ENCODE results near the gene PROM1. TPM values are rescaled to one million over a fixed set of nuclear protein-coding genes. Genes with fewer than 3 reads are reported as not detected.

PROM1 gene
- total and polyA plus RNA-seq, 3 donors from 2014 or later = 24.5 to 32.9 (median 25.4) TPM

DNA sequence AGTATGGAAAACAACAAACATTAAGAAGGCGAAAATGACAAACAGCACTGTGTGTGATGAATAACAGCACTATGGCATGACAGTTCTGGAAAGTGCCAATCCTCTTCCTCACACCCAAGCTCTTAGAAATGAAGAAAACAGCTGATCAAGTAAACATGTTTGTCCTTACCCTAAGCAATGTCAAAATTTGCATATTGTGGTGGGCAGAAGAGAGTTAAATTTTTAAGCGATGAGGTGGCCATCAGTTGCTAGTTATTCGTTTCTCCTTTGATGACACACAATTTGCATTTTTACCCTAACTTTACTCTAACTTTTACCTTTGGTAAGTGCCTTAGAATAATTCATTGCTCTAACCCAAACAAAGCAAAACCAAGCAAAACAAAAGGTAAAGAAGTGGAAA is 8.8 kb downstream of the PROM1 start:
- Histone ChIP-seq H3K27ac (no peak overlapping the region), H3K4me3 (no peak overlapping the region), H3K27me3 (no peaks in the 10 kb centered on the region), H3K4me1 (no peaks in the 10 kb centered on the region), H3K9me3 (no peaks in the 10 kb centered on the region), H3K36me3 (ENCODE audit: low read depth, missing control alignments) (no peaks in the 10 kb centered on the region)
- no peak for TF ChIP-seq POLR2A (IDR thresholded peaks at IDR 0.05)
- TF ChIP-seq, protein P1, sequence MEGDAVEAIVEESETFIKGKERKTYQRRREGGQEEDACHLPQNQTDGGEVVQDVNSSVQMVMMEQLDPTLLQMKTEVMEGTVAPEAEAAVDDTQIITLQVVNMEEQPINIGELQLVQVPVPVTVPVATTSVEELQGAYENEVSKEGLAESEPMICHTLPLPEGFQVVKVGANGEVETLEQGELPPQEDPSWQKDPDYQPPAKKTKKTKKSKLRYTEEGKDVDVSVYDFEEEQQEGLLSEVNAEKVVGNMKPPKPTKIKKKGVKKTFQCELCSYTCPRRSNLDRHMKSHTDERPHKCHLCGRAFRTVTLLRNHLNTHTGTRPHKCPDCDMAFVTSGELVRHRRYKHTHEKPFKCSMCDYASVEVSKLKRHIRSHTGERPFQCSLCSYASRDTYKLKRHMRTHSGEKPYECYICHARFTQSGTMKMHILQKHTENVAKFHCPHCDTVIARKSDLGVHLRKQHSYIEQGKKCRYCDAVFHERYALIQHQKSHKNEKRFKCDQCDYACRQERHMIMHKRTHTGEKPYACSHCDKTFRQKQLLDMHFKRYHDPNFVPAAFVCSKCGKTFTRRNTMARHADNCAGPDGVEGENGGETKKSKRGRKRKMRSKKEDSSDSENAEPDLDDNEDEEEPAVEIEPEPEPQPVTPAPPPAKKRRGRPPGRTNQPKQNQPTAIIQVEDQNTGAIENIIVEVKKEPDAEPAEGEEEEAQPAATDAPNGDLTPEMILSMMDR (IDR thresholded peaks at IDR 0.05) = no peak
- intact Hi-C loops (cut with DNase I; ENCODE audit: low total_unique reads) = no loop called here
- 81 to 83% methylated on average over 3 of the region's 3 CpGs for WGBS, 2 donors
- no peak for DNase-seq

DNA sequence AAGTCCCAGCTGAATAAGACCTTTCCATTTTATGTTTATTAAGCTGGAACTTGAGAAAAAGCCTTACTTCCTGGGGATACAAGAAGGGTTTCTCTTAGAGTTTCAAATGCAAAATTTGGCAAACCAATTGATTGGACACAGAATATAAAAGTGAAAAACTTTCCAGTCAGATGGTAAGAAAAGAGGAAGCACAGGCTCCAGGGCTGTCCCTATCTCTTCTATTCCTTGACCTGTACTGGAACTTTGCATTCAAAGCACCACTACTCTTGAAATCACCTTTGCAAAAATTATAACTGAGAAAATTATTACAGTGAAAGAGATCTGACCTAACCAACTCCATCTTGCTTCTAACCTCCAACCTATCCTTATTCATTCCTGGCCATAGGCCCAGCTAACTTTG is 11.7 kb downstream of the PROM1 start:
- Histone ChIP-seq H3K4me3 (no peak overlapping the region), H3K36me3 (ENCODE audit: low read depth, missing control alignments) (no peaks in the 10 kb centered on the region), H3K27me3 (no peaks in the 10 kb centered on the region), H3K4me1 (no peaks in the 10 kb centered on the region), H3K9me3 (no peaks in the 10 kb centered on the region), H3K27ac (no peak overlapping the region)
- intact Hi-C loops (cut with DNase I; ENCODE audit: low total_unique reads) = no loop called here
- TF ChIP-seq, protein P1 (IDR thresholded peaks at IDR 0.05) = no peak
- no peak for TF ChIP-seq POLR2A (IDR thresholded peaks at IDR 0.05)
- no peak for DNase-seq

DNA sequence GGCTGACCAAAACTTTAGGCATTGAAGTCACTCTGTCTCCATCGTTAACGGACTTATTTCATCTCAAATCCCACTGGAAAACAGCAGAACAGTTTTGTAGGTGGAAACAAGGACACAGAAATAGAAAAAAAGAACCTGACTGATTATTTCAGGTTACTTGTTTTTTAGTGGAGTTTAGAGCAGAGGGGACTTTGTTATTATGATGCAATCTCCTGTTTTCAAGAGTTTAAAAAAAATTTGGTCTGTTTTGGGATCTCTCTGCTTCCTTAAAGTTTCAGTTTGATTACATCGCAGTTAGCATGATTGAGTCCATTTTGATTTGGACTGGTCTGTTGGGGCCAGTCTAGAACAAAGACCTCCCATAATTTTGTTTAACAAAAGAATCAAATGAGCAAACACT is 13.6 kb downstream of the PROM1 start:
- H3K4me3 ChIP-seq = no peak overlapping the region
- H3K4me1 ChIP-seq = no peaks in the 10 kb centered on the region
- no peak for DNase-seq
- TF ChIP-seq, protein P1 (IDR thresholded peaks at IDR 0.05) = no peak
- TF ChIP-seq POLR2A (IDR thresholded peaks at IDR 0.05) = no peak
- H3K27me3 ChIP-seq = no peaks in the 10 kb centered on the region
- WGBS, 2 donors = 94 to 98% methylated on average over 3 of the region's 3 CpGs
- intact Hi-C loops (cut with DNase I; ENCODE audit: low total_unique reads) = no loop called here
- H3K27ac ChIP-seq = no peak overlapping the region
- no peaks in the 10 kb centered on the region for H3K9me3 ChIP-seq
- no peaks in the 10 kb centered on the region for H3K36me3 ChIP-seq (ENCODE audit: low read depth, missing control alignments)

DNA sequence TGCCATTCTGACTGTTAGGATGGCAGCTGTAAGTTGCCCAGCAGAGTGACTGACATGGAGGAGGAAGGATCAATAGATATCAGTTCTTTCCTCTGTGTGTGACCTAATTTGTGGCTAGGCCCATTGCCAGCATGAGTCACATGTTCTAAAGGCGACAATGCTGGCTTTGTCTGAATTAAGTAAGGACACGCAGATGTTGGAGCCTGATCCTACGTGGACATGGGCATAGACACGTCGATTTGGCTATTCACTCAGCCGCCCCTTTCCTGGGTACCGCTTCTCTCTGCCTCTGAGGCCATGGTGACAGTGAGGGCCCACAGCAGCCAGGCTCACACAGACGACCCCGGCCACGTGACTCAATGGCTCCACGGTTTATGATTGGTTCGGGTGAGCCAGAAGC is 16.3 kb downstream of the PROM1 start:
- no peak overlapping the region for H3K4me3 ChIP-seq
- DNase-seq = peak; percentile 55
- no peaks in the 10 kb centered on the region for H3K4me1 ChIP-seq
- no peaks in the 10 kb centered on the region for H3K27me3 ChIP-seq
- H3K27ac ChIP-seq = no peak overlapping the region
- TF ChIP-seq POLR2A (IDR thresholded peaks at IDR 0.05) = no peak
- TF ChIP-seq, protein P1 (IDR thresholded peaks at IDR 0.05) = no peak
- WGBS, 2 donors = 80 to 89% methylated on average over 7 to 12 of the region's 12 CpGs
- intact Hi-C loops (cut with DNase I; ENCODE audit: low total_unique reads) = no loop called here
- no peaks in the 10 kb centered on the region for H3K9me3 ChIP-seq
- H3K36me3 ChIP-seq (ENCODE audit: low read depth, missing control alignments) = no peaks in the 10 kb centered on the region

DNA sequence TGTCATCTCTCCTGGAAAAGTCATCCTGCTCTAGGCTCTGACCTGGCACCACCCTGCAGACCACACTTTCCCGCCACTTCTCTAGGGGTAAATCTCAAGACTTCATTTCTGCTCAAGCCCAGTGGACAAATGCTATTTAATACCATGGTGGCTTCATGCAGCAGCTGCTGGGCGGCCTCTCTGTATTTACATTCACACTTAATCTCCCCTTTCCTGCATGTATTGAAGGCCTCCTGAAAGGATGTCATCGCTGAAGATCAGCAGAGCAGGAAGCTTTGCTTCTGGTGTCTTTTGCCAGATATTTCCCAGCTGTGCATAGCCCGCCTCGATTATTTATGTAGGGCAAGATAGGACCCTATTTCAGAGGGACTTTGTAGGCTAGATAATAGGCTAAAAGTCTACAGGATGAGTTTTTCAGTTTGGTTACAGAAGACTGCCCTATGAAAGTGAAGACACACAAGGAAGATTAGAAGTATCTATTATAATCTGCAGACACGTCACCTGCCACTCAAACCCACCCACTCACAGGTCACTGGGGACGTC is 17.2 kb downstream of the PROM1 start:
- H3K27ac ChIP-seq = no peak overlapping the region
- no peak overlapping the region for H3K4me3 ChIP-seq
- no peak for TF ChIP-seq POLR2A (IDR thresholded peaks at IDR 0.05)
- TF ChIP-seq, protein P1 (IDR thresholded peaks at IDR 0.05) = no peak
- 70 to 83% methylated on average over 7 of the region's 7 CpGs for WGBS, 2 donors
- DNase-seq = no peak
- no peaks in the 10 kb centered on the region for H3K36me3 ChIP-seq (ENCODE audit: low read depth, missing control alignments)
- intact Hi-C loops (cut with DNase I; ENCODE audit: low total_unique reads) = no loop called here
- H3K9me3 ChIP-seq = no peaks in the 10 kb centered on the region
- H3K4me1 ChIP-seq = no peaks in the 10 kb centered on the region
- H3K27me3 ChIP-seq = no peaks in the 10 kb centered on the region
